KMS-11 (cell line): Measurements from ENCODE around the gene PCNX4.

ENCODE experiments used
- H2AFZ ChIP-seq: fragments of 200-600 bp; sonication (generic); 2 replicates; pipeline ENCODE4 v1.6.1; 2016; ENCODE audit warnings: antibody characterized with exemption, mixed run types, low read depth
- H3K27ac ChIP-seq: fragments of 200-600 bp; sonication (generic); 2 replicates; pipeline ENCODE4 v1.6.1; 2016; ENCODE audit warnings: mild to moderate bottlenecking, mixed run types
- H3K27me3 ChIP-seq: fragments of 200-600 bp; sonication (generic); 2 replicates; pipeline ENCODE4 v1.6.1; 2017; ENCODE audit warnings: mild to moderate bottlenecking, low read depth, mixed run types, moderate library complexity; ENCODE audit not compliant: insufficient read depth
- H3K36me3 ChIP-seq: fragments of 200-600 bp; sonication (generic); 2 replicates; pipeline ENCODE4 v1.6.1; 2017; ENCODE audit warnings: mild to moderate bottlenecking, mixed run types; ENCODE audit not compliant: insufficient read depth
- H3K4me1 ChIP-seq: fragments of 200-600 bp; sonication (generic); 2 replicates; pipeline ENCODE4 v1.6.1; 2016; ENCODE audit warnings: mild to moderate bottlenecking, low read depth, mixed run types; ENCODE audit not compliant: poor library complexity, severe bottlenecking
- H3K4me2 ChIP-seq: fragments of 200-600 bp; sonication (generic); 2 replicates; pipeline ENCODE4 v1.7.0; 2016; ENCODE audit warnings: mild to moderate bottlenecking, mixed run types
- H3K4me3 ChIP-seq: fragments of 200-600 bp; sonication (generic); IDR thresholded peaks from 2 replicates; pipeline ENCODE4 v1.6.1; 2017; ENCODE audit warnings: low read depth, low read length, mixed read lengths; ENCODE audit not compliant: insufficient read depth
- H3K79me2 ChIP-seq: fragments of 200-600 bp; sonication (generic); 2 replicates; pipeline ENCODE4 v1.6.1; 2016; ENCODE audit warnings: low read depth, mixed run types; ENCODE audit not compliant: insufficient read depth
- H3K9ac ChIP-seq: fragments of 200-600 bp; sonication (generic); 2 replicates; pipeline ENCODE4 v1.6.1; 2016; ENCODE audit warnings: mild to moderate bottlenecking, mixed run types
- H4K20me1 ChIP-seq: fragments of 200-600 bp; sonication (generic); 2 replicates; pipeline ENCODE4 v1.6.1; 2016; ENCODE audit warnings: mild to moderate bottlenecking, mixed run types; ENCODE audit not compliant: insufficient read depth
- CTCF ChIP-seq: fragments of 200-600 bp; sonication (generic); conservative IDR thresholded peaks from 2 replicates; pipeline ENCODE4 v1.6.1; 2017; ENCODE audit warnings: low read depth, mild to moderate bottlenecking, antibody characterized with exemption, low read length, moderate library complexity, mixed read lengths

The PCNX4 gene

DNA sequence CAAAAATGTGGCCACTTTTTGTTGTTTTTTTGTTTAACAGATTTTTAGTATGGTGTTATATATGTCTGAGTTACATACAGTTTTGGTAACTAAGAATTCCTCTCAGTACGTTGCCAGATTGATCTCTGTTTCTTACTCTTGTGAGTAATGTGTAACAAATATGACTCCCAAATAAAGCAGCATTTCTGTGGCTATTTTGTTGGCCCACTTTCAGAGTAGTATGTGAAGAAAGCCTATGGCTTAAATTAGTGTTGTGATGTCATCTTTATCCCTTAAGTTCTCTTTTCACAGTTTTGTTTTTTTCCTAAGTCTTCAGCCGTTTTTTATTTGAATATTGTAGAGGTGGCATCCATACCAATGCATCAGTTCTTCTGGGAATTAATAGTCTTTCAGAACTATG, 10.7 kb downstream of the PCNX4 start:
- Histone ChIP-seq H3K36me3 (no peaks in the 10 kb centered on the region), H3K27ac (no peak overlapping the region), H3K9ac (no peak overlapping the region), H3K27me3 (no peaks in the 10 kb centered on the region), H3K4me3 (no peak overlapping the region), H2AFZ (no peak overlapping the region), H3K4me2 (no peak overlapping the region), H4K20me1 (no peaks in the 10 kb centered on the region), H3K4me1 (no peaks in the 10 kb centered on the region), H3K79me2 (peaks cover 17% of the 10 kb centered on the region; the same call in 1 of the 2 replicates)
- no peak for TF ChIP-seq CTCF

GRCh38 chr14:60106339-60106738, 14.6 kb downstream of the PCNX4 start:
- H3K79me2 ChIP-seq = peaks cover 7% of the 10 kb centered on the region; the same call in 1 of the 2 replicates
- no peak overlapping the region for H3K27ac ChIP-seq
- no peaks in the 10 kb centered on the region for H3K36me3 ChIP-seq
- H2AFZ ChIP-seq = no peak overlapping the region
- H3K27me3 ChIP-seq = no peaks in the 10 kb centered on the region
- H3K9ac ChIP-seq = no peak overlapping the region
- no peak for TF ChIP-seq CTCF
- H3K4me3 ChIP-seq = no peak overlapping the region
- no peaks in the 10 kb centered on the region for H4K20me1 ChIP-seq
- H3K4me2 ChIP-seq = no peak overlapping the region
- peaks cover under 1% of the 10 kb centered on the region for H3K4me1 ChIP-seq

DNA sequence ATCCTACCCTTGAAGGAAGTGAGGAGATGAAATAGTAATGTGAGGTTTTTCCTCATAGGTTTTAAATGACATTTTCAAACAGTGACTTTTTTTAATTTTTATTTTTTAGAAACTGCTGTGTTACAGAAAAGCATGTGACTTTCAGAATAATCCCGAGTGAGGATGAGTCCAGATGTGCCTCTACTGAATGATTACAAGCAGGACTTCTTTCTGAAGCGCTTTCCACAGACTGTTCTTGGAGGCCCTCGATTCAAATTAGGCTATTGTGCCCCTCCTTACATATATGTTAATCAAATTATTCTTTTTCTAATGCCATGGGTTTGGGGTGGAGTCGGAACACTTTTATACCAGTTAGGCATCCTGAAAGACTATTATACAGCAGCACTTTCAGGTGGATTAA, 15.8 kb downstream of the PCNX4 start:
- no peaks in the 10 kb centered on the region for H4K20me1 ChIP-seq
- no peak overlapping the region for H3K4me3 ChIP-seq
- peaks cover 8% of the 10 kb centered on the region for H3K4me1 ChIP-seq
- no peak overlapping the region for H3K9ac ChIP-seq
- H3K79me2 ChIP-seq = peaks cover 4% of the 10 kb centered on the region; the same call in 1 of the 2 replicates
- H3K27ac ChIP-seq = no peak overlapping the region
- no peak overlapping the region for H2AFZ ChIP-seq
- no peaks in the 10 kb centered on the region for H3K36me3 ChIP-seq
- TF ChIP-seq CTCF = no peak
- no peaks in the 10 kb centered on the region for H3K27me3 ChIP-seq
- no peak overlapping the region for H3K4me2 ChIP-seq

DNA sequence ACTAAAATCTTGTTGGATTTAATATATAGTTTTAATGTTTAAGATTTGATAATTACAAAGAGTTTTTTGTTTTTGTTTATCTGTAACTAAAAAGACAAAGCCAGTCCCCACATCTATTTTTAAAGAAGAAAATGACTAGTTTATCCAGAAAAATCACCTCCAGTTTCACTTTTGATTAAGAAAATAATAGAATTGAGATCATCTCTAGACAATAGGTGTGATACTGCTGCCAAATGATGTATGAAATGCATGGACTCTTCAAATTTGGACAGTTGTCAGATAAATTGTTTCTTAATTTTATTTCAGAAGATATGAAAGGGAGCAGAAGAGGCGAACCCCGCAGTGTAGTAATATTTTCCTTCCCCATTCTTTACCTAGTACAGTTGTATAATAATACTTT, 20.0 kb downstream of the PCNX4 start:
- no peak overlapping the region for H3K4me3 ChIP-seq
- no peaks in the 10 kb centered on the region for H3K27me3 ChIP-seq
- no peak overlapping the region; the same call in 1 of the 2 replicates for H3K4me2 ChIP-seq
- H4K20me1 ChIP-seq = no peaks in the 10 kb centered on the region
- no peak for TF ChIP-seq CTCF
- no peak overlapping the region for H2AFZ ChIP-seq
- H3K27ac ChIP-seq = no peak overlapping the region
- H3K9ac ChIP-seq = no peak overlapping the region
- H3K36me3 ChIP-seq = no peaks in the 10 kb centered on the region
- peaks cover 8% of the 10 kb centered on the region for H3K4me1 ChIP-seq
- H3K79me2 ChIP-seq = no peaks in the 10 kb centered on the region

- H2AFZ ChIP-seq = no peak overlapping the region
- no peak overlapping the region for H3K4me3 ChIP-seq
- peaks cover 8% of the 10 kb centered on the region for H3K4me1 ChIP-seq
- H3K4me2 ChIP-seq = no peak overlapping the region
- no peaks in the 10 kb centered on the region for H3K36me3 ChIP-seq
- H3K79me2 ChIP-seq = no peaks in the 10 kb centered on the region
- no peaks in the 10 kb centered on the region for H4K20me1 ChIP-seq
- no peak overlapping the region for H3K9ac ChIP-seq
- TF ChIP-seq CTCF = no peak
- no peaks in the 10 kb centered on the region for H3K27me3 ChIP-seq
- H3K27ac ChIP-seq = no peak overlapping the region
Observed at GRCh38 chr14:60114881-60115280, 23.2 kb downstream of the PCNX4 start.
